ENCODE results near the gene SLC27A6. TPM values are rescaled to one million over a fixed set of nuclear protein-coding genes. Genes with fewer than 3 reads are reported as not detected.

The SLC27A6 gene, protein sequence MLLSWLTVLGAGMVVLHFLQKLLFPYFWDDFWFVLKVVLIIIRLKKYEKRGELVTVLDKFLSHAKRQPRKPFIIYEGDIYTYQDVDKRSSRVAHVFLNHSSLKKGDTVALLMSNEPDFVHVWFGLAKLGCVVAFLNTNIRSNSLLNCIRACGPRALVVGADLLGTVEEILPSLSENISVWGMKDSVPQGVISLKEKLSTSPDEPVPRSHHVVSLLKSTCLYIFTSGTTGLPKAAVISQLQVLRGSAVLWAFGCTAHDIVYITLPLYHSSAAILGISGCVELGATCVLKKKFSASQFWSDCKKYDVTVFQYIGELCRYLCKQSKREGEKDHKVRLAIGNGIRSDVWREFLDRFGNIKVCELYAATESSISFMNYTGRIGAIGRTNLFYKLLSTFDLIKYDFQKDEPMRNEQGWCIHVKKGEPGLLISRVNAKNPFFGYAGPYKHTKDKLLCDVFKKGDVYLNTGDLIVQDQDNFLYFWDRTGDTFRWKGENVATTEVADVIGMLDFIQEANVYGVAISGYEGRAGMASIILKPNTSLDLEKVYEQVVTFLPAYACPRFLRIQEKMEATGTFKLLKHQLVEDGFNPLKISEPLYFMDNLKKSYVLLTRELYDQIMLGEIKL
- 0.03 to 0.07 TPM (median 0.05 TPM) in 4 of 5 replicates, not detected in the other for total RNA-seq (2022; extraction: Qiagen RNA extraction)

DNA sequence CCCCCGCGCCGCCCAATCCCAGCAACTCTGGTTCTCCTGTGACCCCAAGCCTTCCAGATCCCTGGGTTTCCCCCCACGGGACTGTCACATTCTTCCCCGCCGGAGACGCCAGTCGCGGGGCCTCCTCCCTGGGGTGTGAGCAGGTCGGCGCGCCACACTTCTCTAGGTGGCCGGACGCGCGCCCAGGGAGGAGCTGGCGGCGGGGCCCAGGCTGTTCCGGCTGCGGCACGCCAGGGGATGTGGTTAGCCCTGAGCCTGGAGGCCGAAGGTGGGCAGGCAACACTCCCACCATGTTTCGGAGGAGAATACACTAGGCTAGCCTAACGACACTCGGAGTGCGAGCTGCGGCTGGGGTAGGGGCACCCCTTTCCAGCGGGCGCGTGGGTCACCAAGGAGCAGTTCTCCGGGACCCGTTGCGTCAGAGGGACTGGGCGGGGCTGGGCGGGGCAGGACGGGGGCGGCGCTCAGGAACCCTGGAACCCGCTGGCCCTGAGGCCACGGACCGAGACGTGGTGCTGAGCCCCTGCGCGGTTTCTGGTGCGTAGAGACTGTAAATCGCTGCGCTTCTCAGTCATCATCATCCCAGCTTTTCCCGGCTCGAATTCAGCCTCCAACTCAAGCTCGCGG lies at the start of gene SLC27A6:
Gene SLC27A6, plus strand, starts transcription at position 478 of the 627 bp plus-strand sequence. CDS start 650 bp downstream, outside the sequence.

Other genes with a start within 250 kb of the SLC27A6 start
- 15.4 to 17.6 TPM (median 16.3 TPM) in 5 replicates for gene ISOC1, start 129.3 kb downstream of the SLC27A6 start, total RNA-seq (2022; extraction: Qiagen RNA extraction)

All from A549 treated with AZD2906 at 1 μM for 4 hours (cell line).